Measurements from ENCODE around the gene PTPRS.

- TF ChIP-seq CTCF (IDR thresholded peaks at IDR 0.05 in 4 of 5, conservative IDR thresholded peaks at IDR 0.05 in 1 of 5) (no peak), POLR2A (IDR thresholded peaks at IDR 0.05) (no peak)
Measured at GRCh38 chr19:5342573-5343201, 2.1 kb upstream of the PTPRS start.
